ENCODE results near the gene RBMS3. TPM values are rescaled to one million over a fixed set of nuclear protein-coding genes. Genes with fewer than 3 reads are reported as not detected.

Gene RBMS3
- total RNA-seq, 2 experiments from 2014 or later = 0.25 to 0.27 TPM

- Mint-ChIP-seq H3K27ac (no peak overlapping the region), H3K27me3 (no peaks in the 10 kb centered on the region), H3K4me1 (peaks cover 2% of the 10 kb centered on the region), H3K4me3 (no peak overlapping the region), H3K9me3 (no peaks in the 10 kb centered on the region), H3K36me3 (ENCODE audit: low read depth) (no peaks in the 10 kb centered on the region)
- POLR2A ChIA-PET = no interaction called here
- CTCF ChIA-PET = no interaction called here
- no peak for DNase-seq
These were observed 19.8 kb upstream of the RBMS3 start for GRCh38 chr3:29261119-29261518.

GRCh38 chr3:29263476-29263875 is 17.4 kb upstream of the RBMS3 start:
- H3K9me3 Mint-ChIP-seq = no peaks in the 10 kb centered on the region
- CTCF ChIA-PET = no interaction called here
- no peaks in the 10 kb centered on the region for H3K36me3 Mint-ChIP-seq (ENCODE audit: low read depth)
- no peak overlapping the region for H3K4me3 Mint-ChIP-seq
- H3K27ac Mint-ChIP-seq = no peak overlapping the region
- DNase-seq = no peak
- H3K4me1 Mint-ChIP-seq = no peaks in the 10 kb centered on the region
- no peaks in the 10 kb centered on the region for H3K27me3 Mint-ChIP-seq
- POLR2A ChIA-PET = no interaction called here

- ChIA-PET POLR2A (no interaction called here), CTCF (no interaction called here)
- H3K4me1 Mint-ChIP-seq = no peaks in the 10 kb centered on the region
- H3K4me3 Mint-ChIP-seq = no peak overlapping the region
- H3K27me3 Mint-ChIP-seq = no peaks in the 10 kb centered on the region
- no peak overlapping the region for H3K27ac Mint-ChIP-seq
- no peak for DNase-seq
- no peaks in the 10 kb centered on the region for H3K9me3 Mint-ChIP-seq
- no peaks in the 10 kb centered on the region for H3K36me3 Mint-ChIP-seq (ENCODE audit: low read depth)
These were observed 15.3 kb upstream of the RBMS3 start for GRCh38 chr3:29265509-29266072.

- CTCF ChIA-PET = interaction anchor here (0.6 kb wide), 1 partner anchor 13 kb away, joined by 4 read pairs; no protein-coding TSS in a partner anchor
- H3K27me3 Mint-ChIP-seq = no peaks in the 10 kb centered on the region
- H3K4me3 Mint-ChIP-seq = no peak overlapping the region
- no peaks in the 10 kb centered on the region for H3K36me3 Mint-ChIP-seq (ENCODE audit: low read depth)
- POLR2A ChIA-PET = no interaction called here
- DNase-seq = no peak
- no peak overlapping the region for H3K27ac Mint-ChIP-seq
- no peaks in the 10 kb centered on the region for H3K4me1 Mint-ChIP-seq
- no peaks in the 10 kb centered on the region for H3K9me3 Mint-ChIP-seq
These were observed 13.6 kb upstream of the RBMS3 start for GRCh38 chr3:29267226-29267625.

GRCh38 chr3:29268651-29269050 is 12.2 kb upstream of the RBMS3 start:
- Mint-ChIP-seq H3K27me3 (no peaks in the 10 kb centered on the region), H3K36me3 (ENCODE audit: low read depth) (no peaks in the 10 kb centered on the region), H3K4me3 (no peak overlapping the region), H3K27ac (no peak overlapping the region), H3K4me1 (no peaks in the 10 kb centered on the region), H3K9me3 (no peaks in the 10 kb centered on the region)
- ChIA-PET CTCF (no interaction called here), POLR2A (no interaction called here)
- no peak for DNase-seq

- no peak overlapping the region for H3K27ac Mint-ChIP-seq
- H3K4me1 Mint-ChIP-seq = no peaks in the 10 kb centered on the region
- no peaks in the 10 kb centered on the region for H3K36me3 Mint-ChIP-seq (ENCODE audit: low read depth)
- no peak overlapping the region for H3K4me3 Mint-ChIP-seq
- no peaks in the 10 kb centered on the region for H3K9me3 Mint-ChIP-seq
- DNase-seq = no peak
- no peaks in the 10 kb centered on the region for H3K27me3 Mint-ChIP-seq
- ChIA-PET POLR2A (no interaction called here), CTCF (no interaction called here)
These were observed 10.1 kb upstream of the RBMS3 start for GRCh38 chr3:29270752-29271151.

GRCh38 chr3:29271475-29271874 is 9.4 kb upstream of the RBMS3 start:
- H3K36me3 Mint-ChIP-seq (ENCODE audit: low read depth) = no peaks in the 10 kb centered on the region

GRCh38 chr3:29274667-29275066 is 6.2 kb upstream of the RBMS3 start:
- POLR2A ChIA-PET = no interaction called here
- Mint-ChIP-seq H3K27ac (no peak overlapping the region), H3K4me3 (no peak overlapping the region), H3K4me1 (no peaks in the 10 kb centered on the region), H3K27me3 (peaks cover 3% of the 10 kb centered on the region), H3K36me3 (ENCODE audit: low read depth) (no peaks in the 10 kb centered on the region), H3K9me3 (no peaks in the 10 kb centered on the region)
- DNase-seq = no peak
- CTCF ChIA-PET = no interaction called here

More at GRCh38 chr3:29271475-29271874, 9.4 kb upstream of the RBMS3 start:
- H3K27ac Mint-ChIP-seq = no peak overlapping the region
- POLR2A ChIA-PET = no interaction called here
- H3K9me3 Mint-ChIP-seq = no peaks in the 10 kb centered on the region
- no peaks in the 10 kb centered on the region for H3K4me1 Mint-ChIP-seq
- H3K4me3 Mint-ChIP-seq = no peak overlapping the region
- no peaks in the 10 kb centered on the region for H3K27me3 Mint-ChIP-seq
- no peak for DNase-seq
- CTCF ChIA-PET = no interaction called here

- POLR2A ChIA-PET = no interaction called here
- no peaks in the 10 kb centered on the region for H3K36me3 Mint-ChIP-seq (ENCODE audit: low read depth)
- DNase-seq = no peak
- no peak overlapping the region for H3K27ac Mint-ChIP-seq
- H3K9me3 Mint-ChIP-seq = no peaks in the 10 kb centered on the region
- H3K4me1 Mint-ChIP-seq = peaks cover under 1% of the 10 kb centered on the region
- peaks cover 3% of the 10 kb centered on the region for H3K27me3 Mint-ChIP-seq
- H3K4me3 Mint-ChIP-seq = no peak overlapping the region
- CTCF ChIA-PET = no interaction called here
These were observed 5.6 kb upstream of the RBMS3 start for GRCh38 chr3:29275309-29275708.

GRCh38 chr3:29277249-29277648 is 3.6 kb upstream of the RBMS3 start:
- ChIA-PET POLR2A (no interaction called here), CTCF (interaction anchor here (0.6 kb wide), 1 partner anchor 25 kb away, joined by 3 read pairs; no protein-coding TSS in a partner anchor)
- peaks cover 3% of the 10 kb centered on the region for H3K27me3 Mint-ChIP-seq
- no peak overlapping the region for H3K4me3 Mint-ChIP-seq
- H3K27ac Mint-ChIP-seq = no peak overlapping the region
- no peaks in the 10 kb centered on the region for H3K36me3 Mint-ChIP-seq (ENCODE audit: low read depth)
- H3K9me3 Mint-ChIP-seq = no peaks in the 10 kb centered on the region
- no peak for DNase-seq
- H3K4me1 Mint-ChIP-seq = peaks cover 19% of the 10 kb centered on the region

GRCh38 chr3:29279286-29279685 is 1.6 kb upstream of the RBMS3 start:
- ChIA-PET POLR2A (no interaction called here), CTCF (interaction anchor here (0.7 kb wide), 1 partner anchor 12 kb away, joined by 4 read pairs; no protein-coding TSS in a partner anchor)
- no peak overlapping the region for H3K27ac Mint-ChIP-seq
- H3K36me3 Mint-ChIP-seq (ENCODE audit: low read depth) = no peaks in the 10 kb centered on the region
- H3K27me3 Mint-ChIP-seq = peaks cover 5% of the 10 kb centered on the region
- H3K4me3 Mint-ChIP-seq = no peak overlapping the region
- peaks cover 29% of the 10 kb centered on the region for H3K4me1 Mint-ChIP-seq
- H3K9me3 Mint-ChIP-seq = no peaks in the 10 kb centered on the region
- DNase-seq = no peak

- POLR2A ChIA-PET = no interaction called here
- Mint-ChIP-seq H3K27me3 (peaks cover 5% of the 10 kb centered on the region), H3K4me3 (no peak overlapping the region), H3K27ac (no peak overlapping the region), H3K9me3 (no peaks in the 10 kb centered on the region), H3K36me3 (ENCODE audit: low read depth) (no peaks in the 10 kb centered on the region), H3K4me1 (peaks cover 29% of the 10 kb centered on the region)
- CTCF ChIA-PET = interaction anchor here (0.7 kb wide), 1 partner anchor 12 kb away, joined by 4 read pairs; no protein-coding TSS in a partner anchor
- DNase-seq = no peak
These were observed 1.1 kb upstream of the RBMS3 start for GRCh38 chr3:29279806-29280205.

- H3K9me3 Mint-ChIP-seq = no peaks in the 10 kb centered on the region
- ChIA-PET CTCF (no interaction called here), POLR2A (interaction anchor here (0.6 kb wide), 2 partner anchors 387 to 440 kb away, joined by 3 to 5 read pairs; no protein-coding TSS in a partner anchor)
- no peaks in the 10 kb centered on the region for H3K36me3 Mint-ChIP-seq (ENCODE audit: low read depth)
- no peak overlapping the region for H3K27ac Mint-ChIP-seq
- peaks cover 31% of the 10 kb centered on the region for H3K4me1 Mint-ChIP-seq
- H3K27me3 Mint-ChIP-seq = peaks cover 7% of the 10 kb centered on the region
- peak overlapping the region; percentile 75 for H3K4me3 Mint-ChIP-seq
- no peak for DNase-seq
These were observed 148 bp downstream of the RBMS3 start for GRCh38 chr3:29281094-29281343.
